Amygdala (tissue), 56 donors: ENCODE results near the gene GPX7.
A peak's percentile ranks its signal among the peaks of the same experiment; 100 is the strongest.

Experiments used
- DNase-seq, 56 donors: peaks; one replicate each; lab custom pipeline; 2025; lab: John Stamatoyannopoulos, UW

GPX7 gene

DNA sequence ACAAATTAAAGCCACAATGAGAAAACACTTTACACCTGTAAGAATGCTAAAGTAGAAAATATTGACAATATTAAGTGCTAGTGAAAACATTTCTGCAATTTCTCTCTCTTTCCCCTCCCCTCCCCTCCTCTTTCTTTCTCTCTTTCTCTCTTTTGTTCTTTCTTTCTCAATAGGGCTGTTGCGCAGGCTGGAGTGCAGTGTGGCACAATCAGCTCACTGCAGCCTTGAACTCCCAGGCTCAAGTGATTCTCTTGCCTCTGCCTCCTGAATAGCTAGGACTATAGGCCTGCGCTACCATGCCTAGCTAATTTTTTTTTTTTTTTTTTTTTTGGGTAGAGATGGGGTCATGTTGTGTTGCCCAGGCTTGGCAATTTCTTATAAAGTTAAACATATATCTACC is 24.9 kb downstream of the GPX7 start:
- no peak for DNase-seq

DNA sequence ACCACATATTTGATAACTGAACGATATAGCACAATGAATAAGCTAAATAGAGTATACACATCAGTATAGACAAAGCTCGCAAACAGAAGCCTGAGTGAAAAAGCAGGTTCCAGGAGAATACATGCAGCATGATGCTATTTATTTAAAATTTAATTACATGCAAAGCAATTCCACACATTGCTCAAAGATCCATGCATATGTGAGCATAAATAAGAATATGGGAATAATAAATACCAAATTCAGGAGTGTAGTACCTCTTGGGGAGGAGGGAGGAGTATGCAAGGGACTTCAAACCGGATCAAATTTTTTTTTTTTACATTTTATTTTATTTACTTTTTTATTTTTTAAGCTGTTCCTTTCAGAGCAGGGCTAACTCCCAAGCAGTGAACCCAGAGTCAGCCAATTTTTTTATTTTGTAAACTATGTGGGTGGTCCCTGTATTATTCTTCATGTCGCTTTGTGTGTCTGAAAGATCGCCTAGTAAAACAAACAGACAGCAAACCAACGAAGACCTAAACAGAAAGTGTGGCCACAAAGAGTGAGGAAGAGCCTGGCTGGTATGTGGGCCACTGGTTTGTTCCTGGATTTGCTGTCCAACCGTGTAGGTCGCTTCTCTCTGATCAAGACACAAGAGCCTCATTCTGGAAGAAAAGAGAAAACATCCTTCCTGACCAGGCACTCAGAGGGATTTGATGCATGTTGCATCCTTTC is 26.6 kb downstream of the GPX7 start:
- DNase-seq, result no peak

DNA sequence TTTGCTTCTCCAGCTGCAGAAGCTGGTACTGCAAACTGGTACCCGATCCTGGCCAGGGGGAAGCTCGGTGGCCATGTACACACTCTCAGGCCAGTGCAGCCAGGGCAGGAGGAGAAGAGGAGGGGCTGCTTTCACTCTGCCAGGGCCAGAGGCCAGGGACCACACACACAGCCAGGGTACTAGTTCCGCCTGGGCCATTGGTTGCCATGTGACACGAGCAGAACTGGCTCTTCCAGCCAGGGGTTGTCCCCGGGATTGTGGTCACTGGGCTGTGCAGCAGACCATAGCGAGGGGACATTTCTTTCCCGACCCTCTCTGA is 27.1 kb downstream of the GPX7 start:
- DNase-seq, result peak in 46 of 56 donors; percentile 10 to 71 (median 34)

DNA sequence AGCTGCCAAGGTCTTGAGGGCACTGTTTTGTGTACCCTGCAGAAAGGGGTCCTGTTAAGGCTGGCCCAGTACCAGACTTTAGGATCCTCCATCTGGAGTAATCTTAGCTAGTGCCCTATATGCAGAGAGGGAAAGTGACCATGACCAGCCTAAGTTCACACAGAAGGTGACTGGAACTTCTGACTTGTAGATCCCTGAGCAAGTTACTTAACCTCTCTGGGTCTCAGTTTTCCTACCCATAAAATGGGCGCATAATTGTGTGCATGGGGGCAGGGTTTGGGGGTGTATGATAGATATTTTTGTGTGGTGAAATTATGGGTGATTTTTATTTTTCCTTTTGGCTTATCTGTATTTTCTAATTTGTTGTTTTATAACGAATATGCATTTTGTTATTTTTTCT is 27.5 kb downstream of the GPX7 start:
- DNase-seq, result no peak

DNA sequence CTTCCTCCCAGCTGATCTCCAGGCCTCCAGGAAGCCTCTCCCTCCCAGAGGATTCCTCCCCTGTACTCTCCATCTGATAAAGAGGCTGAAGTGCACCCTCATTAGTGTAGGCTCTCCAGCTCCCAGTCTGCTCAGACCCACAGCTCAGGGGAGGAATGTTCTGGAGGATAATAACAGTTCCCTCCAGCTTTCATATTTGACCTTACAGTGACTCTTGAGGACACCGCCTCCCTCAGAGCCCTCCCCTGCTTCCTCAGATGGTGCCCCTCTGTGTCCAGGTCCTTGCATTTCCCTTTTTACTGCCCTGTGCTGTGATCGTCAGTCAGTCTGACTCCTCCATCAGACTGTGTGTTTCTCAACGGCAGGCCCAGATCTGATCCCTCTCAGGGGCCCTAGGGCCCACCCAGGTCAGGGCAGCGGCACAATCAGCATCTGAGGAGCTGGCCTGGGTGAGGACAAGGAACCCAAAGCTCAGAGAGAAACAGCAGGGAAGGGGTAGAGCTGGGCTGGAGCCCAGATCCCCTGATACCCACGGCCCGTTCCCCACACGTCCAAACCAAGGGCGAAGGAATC is 29.7 kb downstream of the GPX7 start:
- no peak for DNase-seq

DNA sequence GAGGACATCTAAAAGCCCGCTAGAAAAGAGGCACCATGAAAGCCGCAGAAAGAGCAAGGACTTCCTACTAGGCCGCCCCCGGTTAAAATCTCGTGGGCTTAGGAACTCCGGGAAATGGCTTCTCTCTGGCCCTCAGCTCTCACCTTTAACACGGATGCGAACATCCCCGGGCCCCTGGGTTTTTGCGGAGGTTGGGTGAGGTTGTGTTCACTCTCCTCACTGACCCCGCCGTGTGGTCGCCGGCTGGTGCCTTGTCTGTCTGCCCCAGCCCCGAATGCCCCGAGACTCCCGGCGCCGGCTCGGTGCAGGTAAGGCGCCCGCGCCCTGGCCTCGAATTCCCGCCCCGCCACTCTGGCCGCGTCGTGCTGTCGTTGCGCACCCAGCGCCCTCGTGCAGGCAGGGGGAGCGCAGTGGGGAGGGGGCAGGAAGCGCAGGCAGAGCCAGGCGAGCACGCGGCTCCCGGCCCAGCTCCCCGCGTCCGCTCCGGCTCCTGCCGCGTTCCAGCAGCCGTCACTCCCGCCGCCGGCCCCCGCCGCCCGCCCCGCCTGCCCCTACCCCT is 30.6 kb downstream of the GPX7 start, which contains the start of gene SHISAL2A:
Gene SHISAL2A (plus strand): TSS at position 437 of the 559 bp plus-strand sequence. CDS start 326 bp downstream, outside the sequence.
- DNase-seq, result peak in 4 of 56 donors; percentile 3 to 37 (median 8)

DNA sequence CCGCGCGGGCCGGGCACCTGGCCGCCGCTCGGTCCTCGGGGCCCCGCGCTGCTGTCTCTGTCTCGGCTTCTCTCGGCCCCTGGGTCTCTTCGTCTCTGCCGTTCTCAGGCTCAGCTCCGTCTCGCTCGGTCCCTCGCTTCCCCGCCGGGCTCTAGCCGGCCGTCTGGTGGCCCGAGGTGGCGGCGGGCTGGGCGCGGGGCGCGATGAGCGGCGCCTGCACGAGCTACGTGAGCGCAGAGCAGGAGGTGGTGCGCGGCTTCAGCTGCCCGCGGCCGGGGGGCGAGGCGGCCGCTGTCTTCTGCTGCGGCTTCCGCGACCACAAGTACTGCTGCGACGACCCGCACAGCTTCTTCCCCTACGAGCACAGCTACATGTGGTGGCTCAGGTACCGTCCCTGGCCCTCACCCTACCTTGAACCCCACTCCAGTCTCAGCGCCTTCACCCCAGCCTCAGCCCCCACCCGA is 31.2 kb downstream of the GPX7 start:
- no peak for DNase-seq

DNA sequence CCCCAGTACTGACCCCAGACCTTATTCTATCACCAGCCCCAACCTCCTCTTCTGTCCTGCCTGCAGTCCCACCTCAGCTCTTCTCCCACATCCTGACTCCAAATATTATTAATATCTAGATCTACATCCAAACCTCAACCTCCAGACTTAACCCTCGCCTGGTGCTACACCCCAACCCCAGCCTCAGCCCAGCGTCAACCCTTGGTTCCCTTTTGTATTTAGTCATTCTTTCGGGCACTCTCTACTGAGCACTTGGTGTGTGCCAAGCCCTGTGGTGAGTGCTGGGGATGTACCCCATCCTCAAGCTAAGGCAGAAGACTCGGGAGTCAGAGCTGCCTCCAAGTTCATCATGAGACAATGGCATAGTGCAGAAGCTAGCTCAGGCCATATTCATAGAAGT is 31.9 kb downstream of the GPX7 start:
- no peak for DNase-seq

DNA sequence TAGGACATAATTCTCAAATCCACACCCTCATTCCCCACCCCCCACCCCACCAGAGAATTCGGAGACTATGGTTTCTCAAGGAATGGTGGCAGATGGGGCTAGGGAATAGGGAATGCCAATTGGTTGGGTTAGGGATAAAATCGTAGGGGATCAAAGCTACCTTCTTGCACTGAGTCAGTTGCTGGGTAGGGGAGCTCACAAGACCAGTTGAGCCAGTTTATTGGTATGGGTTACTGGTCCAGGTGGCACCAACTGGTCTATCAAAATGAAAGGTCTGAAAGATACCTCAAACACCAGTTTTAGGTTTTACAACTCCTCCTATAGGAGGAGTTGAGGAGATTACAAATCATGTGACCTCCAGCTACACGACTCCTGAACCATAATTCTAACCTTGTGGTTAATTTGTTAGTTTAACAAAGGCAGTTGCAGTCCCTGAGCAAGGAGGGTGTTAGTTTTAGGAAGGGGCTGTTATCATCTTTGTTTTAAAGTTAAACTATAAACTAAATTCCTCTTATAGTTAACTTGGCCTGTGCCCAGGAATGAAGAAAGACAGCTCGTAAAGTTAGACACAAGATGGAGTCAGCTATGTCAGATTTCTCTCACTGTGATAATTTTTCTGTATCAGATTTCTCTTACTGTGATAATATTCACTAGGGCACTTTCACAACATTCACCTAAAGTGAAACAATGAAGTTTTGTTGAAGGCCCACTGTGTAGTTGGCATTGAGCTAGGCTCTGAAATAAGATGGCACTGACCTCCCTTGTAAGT is 33.3 kb downstream of the GPX7 start:
- DNase-seq, result no peak

DNA sequence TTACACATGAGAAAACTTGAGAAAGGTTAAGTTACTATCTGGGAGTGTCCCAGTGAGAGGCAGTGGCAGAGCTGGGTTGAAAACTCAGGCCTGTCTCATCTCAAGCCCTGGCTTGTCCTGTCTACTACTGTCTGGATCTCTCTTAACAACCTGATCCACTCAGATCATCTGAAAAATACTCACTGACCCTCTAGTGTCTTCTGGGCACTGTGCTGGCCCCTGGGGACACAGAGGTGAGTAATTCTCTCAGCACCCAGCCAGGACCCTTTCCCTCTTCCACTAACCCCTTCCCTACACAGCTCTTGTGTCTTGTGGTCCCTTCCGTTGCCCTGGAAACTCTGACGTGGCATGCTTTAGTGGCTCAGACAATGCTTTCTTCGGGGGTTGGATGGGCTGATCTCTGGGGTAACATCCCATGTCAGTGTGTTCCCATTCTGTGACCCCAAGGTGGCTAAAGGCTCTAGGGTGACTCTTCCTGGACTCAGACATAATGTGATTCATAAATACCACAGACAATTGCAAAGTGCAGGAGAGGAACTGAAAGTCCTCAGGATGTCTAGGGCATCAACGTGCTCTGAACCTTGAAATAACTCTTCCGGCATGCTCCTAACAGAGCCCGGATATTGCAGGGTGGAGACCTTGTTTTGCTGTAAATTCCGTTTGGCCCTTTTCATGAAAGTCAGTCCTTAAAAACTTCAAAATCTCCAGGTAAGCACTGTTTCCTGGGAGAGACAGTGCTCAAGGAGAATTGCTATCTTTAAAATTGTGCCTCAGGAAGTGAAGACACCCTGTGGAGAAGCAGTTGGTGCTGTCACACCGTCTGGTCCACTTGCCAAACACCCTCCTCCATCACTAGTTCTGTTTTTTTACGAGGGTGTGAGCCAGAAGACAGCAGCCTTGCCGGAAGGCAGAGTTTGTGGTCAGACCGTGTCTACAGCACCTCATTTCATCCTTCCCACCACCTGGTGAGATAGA is 34.8 kb downstream of the GPX7 start:
- peak in 1 of 56 donors; percentile 8 for DNase-seq

DNA sequence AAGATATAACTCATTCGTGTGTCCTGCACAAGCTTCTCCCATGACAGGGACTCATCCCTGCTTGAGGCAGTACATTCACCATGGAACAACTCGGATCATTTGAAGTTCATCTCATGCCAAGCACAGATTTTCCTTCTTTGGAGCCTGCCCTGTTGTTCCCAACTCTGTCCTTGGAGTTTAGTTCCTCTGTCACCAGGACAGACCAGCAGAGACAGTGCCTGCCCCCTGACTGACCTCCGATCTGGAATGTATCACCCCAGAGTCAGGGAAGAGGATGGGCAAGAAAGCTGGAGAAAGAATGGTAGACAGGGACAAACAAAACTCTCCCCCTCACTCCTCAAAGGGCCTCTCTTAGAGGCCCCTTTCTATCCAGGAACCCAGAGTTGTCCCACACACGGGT is 35.8 kb downstream of the GPX7 start:
- DNase-seq, result no peak

DNA sequence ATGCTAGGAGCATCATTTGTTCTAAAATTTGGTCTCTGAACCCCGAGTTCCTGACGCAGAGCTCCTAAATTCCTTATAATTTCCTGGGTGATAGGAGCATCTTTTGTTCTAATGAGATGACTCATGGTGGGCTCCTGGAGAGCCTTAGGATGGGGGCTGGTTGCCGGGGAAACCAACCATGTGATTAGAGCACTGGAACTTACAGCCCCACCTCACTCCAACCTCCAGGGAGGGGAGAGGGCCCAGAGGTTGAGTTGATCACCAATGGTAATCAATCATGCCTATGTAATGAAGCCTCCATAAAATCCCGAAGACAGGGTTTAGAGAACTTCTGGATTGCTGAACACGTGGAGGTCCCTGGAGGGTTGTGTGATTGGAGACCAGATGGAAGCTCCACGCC is 38.5 kb downstream of the GPX7 start:
- no peak for DNase-seq

DNA sequence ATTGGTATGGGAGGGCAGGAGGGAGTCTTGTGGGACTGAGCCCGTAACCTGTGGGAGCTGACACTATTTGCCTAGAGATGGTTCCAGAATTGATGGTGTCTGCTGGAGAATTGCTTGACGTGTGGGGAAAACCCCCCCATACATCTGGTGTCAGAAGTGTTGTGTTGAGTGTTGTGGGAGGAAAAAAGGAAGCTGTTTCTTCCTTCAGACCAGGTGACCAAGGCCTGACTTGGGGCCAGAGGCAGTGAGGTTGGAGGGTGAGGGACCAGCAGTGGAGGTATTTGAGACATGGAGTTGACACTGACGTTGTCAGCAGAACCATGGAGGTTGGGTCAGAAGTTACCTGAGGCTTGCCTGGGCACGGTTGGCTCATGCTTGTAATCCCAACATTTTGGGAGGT is 39.1 kb downstream of the GPX7 start:
- DNase-seq, result no peak

DNA sequence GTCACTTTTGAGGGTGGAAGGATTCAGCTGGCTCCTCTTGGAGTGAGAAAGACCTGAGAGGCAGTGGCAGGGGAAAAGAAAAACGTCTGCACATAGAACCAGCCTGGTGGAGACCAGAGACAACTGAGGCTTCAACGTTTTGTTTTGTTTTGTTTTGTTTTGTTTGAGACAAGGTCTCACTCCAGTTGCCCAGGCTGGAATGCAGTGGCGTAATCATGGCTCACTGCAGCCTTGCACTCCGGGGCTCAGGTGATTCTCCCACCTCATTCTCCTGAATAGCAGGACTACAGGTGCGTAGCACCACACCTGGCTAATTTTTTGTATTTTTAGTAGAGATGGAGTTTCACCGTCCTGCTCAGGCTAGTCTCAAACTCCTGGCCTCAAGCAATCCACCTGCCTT is 43.1 kb downstream of the GPX7 start:
- no peak for DNase-seq

DNA sequence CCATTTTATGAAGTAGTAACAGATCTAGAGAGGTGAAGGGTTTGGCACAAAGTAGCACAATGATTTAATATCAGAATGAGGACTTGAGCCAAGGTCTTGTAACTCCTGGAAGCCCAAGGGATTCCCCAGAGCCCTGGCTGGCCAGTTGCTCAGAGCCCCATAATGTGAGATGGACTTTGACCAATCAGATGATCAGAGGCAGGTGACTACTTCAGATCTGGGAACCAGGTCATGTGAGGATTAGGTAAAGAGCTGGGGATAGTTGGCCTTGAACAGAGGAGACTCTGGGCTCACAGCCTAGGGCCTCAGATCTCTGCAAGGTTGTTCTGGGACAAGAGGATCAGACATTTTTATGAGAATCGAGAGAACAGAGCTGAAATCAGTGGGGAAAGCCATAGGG is 49.7 kb downstream of the GPX7 start:
- no peak for DNase-seq

DNA sequence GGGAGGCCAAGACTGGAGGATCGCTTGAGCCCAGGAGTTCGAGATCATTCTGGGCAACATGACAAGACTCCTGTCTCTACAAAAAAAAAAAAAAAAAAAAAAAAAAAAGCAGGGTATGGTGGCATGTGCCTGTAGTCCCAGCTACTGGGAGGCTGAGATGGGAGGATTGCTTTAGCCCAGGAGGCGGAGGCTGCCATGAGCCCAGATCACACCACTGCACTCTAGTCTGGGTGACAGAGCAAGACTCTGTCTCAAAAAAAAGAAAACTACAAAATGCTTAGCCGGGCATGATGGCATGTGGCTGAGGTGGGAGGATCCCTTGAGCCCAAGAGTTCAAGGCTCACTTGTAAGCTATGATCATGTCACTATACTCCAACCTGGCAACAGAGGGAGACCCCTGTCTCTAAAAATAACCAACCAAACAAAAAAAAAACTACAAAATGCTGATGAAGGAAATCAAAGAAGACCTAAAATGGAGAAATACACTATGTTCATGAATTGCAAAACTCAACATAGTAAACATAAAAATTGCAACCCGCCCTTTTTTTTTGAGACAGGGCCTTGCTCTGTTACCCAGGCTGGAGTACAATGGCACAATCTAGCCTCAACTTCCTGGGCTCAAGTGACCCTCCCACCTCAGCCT is 51.2 kb downstream of the GPX7 start:
- DNase-seq, result no peak

DNA sequence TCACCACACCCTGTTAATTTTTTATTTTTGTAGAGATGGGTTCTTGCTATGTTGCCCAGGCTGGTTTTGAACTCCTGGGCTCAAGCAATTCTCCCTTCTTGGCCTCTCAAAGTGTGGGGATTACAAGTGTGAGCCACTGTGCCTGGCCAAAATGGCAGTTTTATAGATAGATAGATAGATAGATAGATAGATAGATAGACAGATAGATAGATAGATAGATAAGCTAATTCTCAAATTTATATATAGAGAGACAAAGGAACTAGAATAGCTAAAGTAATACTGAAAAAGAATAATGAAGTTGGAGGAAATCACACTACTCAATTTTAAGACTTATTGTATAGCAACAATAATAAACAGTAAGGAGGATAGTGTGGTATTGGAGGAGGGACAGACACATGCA is 51.9 kb downstream of the GPX7 start:
- no peak for DNase-seq

DNA sequence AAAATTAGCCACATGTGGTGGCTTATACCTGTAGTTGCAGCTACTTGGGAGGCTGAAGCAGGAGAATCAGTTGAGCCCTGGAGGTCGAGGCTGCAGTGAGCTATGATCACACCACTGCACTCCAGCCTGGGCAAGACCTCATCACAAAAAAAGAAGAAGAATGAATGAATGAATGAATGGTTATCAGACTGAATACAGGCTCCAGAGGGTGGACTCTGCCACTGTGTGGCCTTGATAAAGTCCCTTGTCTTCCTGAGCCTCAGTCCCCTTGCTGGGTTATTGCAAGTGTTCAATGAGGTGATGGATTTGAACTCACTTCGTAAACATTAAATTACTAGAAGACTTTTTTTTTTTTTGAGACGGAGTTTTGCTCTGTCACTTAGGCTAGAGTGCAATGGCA is 55.5 kb downstream of the GPX7 start:
- DNase-seq, result no peak
